ENCODE data around the gene NADK. TPM values are rescaled to one million over a fixed set of nuclear protein-coding genes. Genes with fewer than 3 reads are reported as not detected.

Gene NADK
- total RNA-seq, 1 experiment from 2014 or later: 93.4 TPM

GRCh38 chr1:1779691-1780597 is 1.7 kb upstream of the NADK start:
- peaks cover 22 to 52% of the 10 kb centered on the region in 2 experiments; a peak in 3 of 4 replicates for H3K4me1 ChIP-seq (ENCODE audit: control insufficient read depth in 1 of 2, insufficient read depth in 2 of 2, low read length in 2 of 2)
- H3K36me3 ChIP-seq (ENCODE audit: control insufficient read depth in 1 of 2, insufficient read depth in 2 of 2, low read length in 2 of 2): peaks cover 0 to 11% of the 10 kb centered on the region in 2 experiments; a peak in 1 of 4 replicates
- POLR2A ChIA-PET: no interaction called here
- H3K27ac ChIP-seq (ENCODE audit: low read depth, low read length): peak overlapping the region; percentile 99
- RAD21 ChIA-PET (ENCODE audit: low non-redundant PET in 1 of 2, low total read pairs in 2 of 2, uncharacterized antibody in 2 of 2, unreplicated experiment in 2 of 2): no interaction called here
- H3K9me2 ChIP-seq (ENCODE audit: insufficient read depth): no peaks in the 10 kb centered on the region
- ATAC-seq (no peak), DNase-seq (ENCODE audit: low read depth, low spot score) (no peak)
- peak overlapping the region; percentile 80 for H3K4me2 ChIP-seq (ENCODE audit: low read length)
- H4K20me1 ChIP-seq (ENCODE audit: insufficient read depth): no peaks in the 10 kb centered on the region; the same call in 1 of the 2 replicates
- TF ChIP-seq ZNF274 (IDR thresholded peaks at IDR 0.05; ENCODE audit: low read depth, low read length): no peak
- no peak overlapping the region; a peak in 1 of 4 replicates for H3K4me3 ChIP-seq (replicated peaks in 1 of 2; ENCODE audit: low read depth in 1 of 2, low read length in 2 of 2)
- H3K79me2 ChIP-seq (ENCODE audit: insufficient read depth, low read length): peaks cover 32% of the 10 kb centered on the region
- CTCF ChIA-PET: interaction anchor here (1.6 to 2.6 kb wide), 2 partner anchors 9 to 129 kb away, joined by 6 to 11 read pairs; no protein-coding TSS in a partner anchor
- no peaks in the 10 kb centered on the region for H3K27me3 ChIP-seq (ENCODE audit: insufficient read depth, low read length)
- no TSS peak for BruUV-seq (replicated peaks)
- H3K9me3 ChIP-seq (ENCODE audit: control insufficient read depth in 1 of 2, insufficient read depth in 1 of 2, low read depth in 1 of 2, low read length in 2 of 2): no peaks in the 10 kb centered on the region
- H2AFZ ChIP-seq (ENCODE audit: low read depth, low read length, poor library complexity, severe bottlenecking): no peak overlapping the region
- no peak overlapping the region for H3K9ac ChIP-seq (ENCODE audit: low read length)
- intact Hi-C loops (cut with micrococcal nuclease): no loop called here

DNA sequence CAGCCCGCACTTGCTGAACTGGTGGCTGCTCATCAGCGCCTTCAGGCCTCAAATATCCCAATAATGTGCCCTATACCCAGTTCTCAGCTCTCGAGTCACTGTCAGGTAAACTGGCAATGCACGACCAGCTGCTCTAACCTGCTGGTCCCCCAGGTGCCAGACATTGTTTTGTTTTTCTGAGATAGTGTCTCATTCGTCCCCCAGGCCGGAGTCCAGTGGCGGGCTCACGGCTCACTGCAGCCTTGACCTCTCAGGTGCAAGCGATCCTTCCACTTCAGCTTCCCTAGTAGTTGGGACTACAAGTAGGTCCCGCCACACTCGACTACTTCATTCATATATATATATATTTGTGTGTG is 1.0 kb upstream of the NADK start:
- ChIA-PET CTCF (interaction anchor here (0.6 to 2.6 kb wide), 3 partner anchors 10 to 130 kb away, joined by 3 to 11 read pairs (median 6); no protein-coding TSS in a partner anchor), RAD21 (ENCODE audit: low non-redundant PET in 1 of 2, low total read pairs in 2 of 2, uncharacterized antibody in 2 of 2, unreplicated experiment in 2 of 2) (no interaction called here), POLR2A (no interaction called here)
- H4K20me1 ChIP-seq (ENCODE audit: insufficient read depth): no peaks in the 10 kb centered on the region; the same call in 1 of the 2 replicates
- ATAC-seq (no peak), DNase-seq (ENCODE audit: low read depth, low spot score) (no peak)
- peak overlapping the region; percentile 99 for H3K27ac ChIP-seq (ENCODE audit: low read depth, low read length)
- H2AFZ ChIP-seq (ENCODE audit: low read depth, low read length, poor library complexity, severe bottlenecking): no peak overlapping the region
- H3K9ac ChIP-seq (ENCODE audit: low read length): peak overlapping the region; percentile 87
- H3K27me3 ChIP-seq (ENCODE audit: insufficient read depth, low read length): no peaks in the 10 kb centered on the region
- H3K9me2 ChIP-seq (ENCODE audit: insufficient read depth): no peaks in the 10 kb centered on the region
- H3K79me2 ChIP-seq (ENCODE audit: insufficient read depth, low read length): peaks cover 38% of the 10 kb centered on the region
- H3K4me2 ChIP-seq (ENCODE audit: low read length): peak overlapping the region; percentile 80
- no peaks in the 10 kb centered on the region for H3K9me3 ChIP-seq (ENCODE audit: control insufficient read depth in 1 of 2, insufficient read depth in 1 of 2, low read depth in 1 of 2, low read length in 2 of 2)
- no TSS peak for BruUV-seq (replicated peaks)
- peak overlapping the region; percentile 52 to 71 for H3K4me3 ChIP-seq (replicated peaks in 1 of 2; ENCODE audit: low read depth in 1 of 2, low read length in 2 of 2)
- TF ChIP-seq ELF1 (IDR thresholded peaks at IDR 0.05; ENCODE audit: borderline replicate concordance, low read depth) (no peak), ZFX (IDR thresholded peaks at IDR 0.05) (no peak), CEBPB (IDR thresholded peaks at IDR 0.05; ENCODE audit: low read depth) (no peak), FOSL1 (IDR thresholded peaks at IDR 0.05; ENCODE audit: low read depth) (no peak), EGR1 (IDR thresholded peaks at IDR 0.05; ENCODE audit: low read depth) (no peak), SIN3A (IDR thresholded peaks at IDR 0.05; ENCODE audit: low read depth) (no peak), EZH2phosphoT487 (IDR thresholded peaks at IDR 0.05; ENCODE audit: borderline replicate concordance) (no peak), JUND (IDR thresholded peaks at IDR 0.05) (no peak), TCF7L2 (IDR thresholded peaks at IDR 0.05; ENCODE audit: borderline replicate concordance, extremely low read depth, insufficient read depth, insufficient read length) (no peak), POLR2AphosphoS5 (IDR thresholded peaks at IDR 0.05; ENCODE audit: low read depth, low read length) (no peak), RAD21 (IDR thresholded peaks at IDR 0.05; ENCODE audit: low read depth) (no peak)
- TF ChIP-seq, protein P1, sequence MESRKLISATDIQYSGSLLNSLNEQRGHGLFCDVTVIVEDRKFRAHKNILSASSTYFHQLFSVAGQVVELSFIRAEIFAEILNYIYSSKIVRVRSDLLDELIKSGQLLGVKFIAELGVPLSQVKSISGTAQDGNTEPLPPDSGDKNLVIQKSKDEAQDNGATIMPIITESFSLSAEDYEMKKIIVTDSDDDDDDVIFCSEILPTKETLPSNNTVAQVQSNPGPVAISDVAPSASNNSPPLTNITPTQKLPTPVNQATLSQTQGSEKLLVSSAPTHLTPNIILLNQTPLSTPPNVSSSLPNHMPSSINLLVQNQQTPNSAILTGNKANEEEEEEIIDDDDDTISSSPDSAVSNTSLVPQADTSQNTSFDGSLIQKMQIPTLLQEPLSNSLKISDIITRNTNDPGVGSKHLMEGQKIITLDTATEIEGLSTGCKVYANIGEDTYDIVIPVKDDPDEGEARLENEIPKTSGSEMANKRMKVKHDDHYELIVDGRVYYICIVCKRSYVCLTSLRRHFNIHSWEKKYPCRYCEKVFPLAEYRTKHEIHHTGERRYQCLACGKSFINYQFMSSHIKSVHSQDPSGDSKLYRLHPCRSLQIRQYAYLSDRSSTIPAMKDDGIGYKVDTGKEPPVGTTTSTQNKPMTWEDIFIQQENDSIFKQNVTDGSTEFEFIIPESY (IDR thresholded peaks at IDR 0.05; ENCODE audit: extremely low read depth, insufficient replicate concordance, low read length): no peak
- TF ChIP-seq, protein P2, sequence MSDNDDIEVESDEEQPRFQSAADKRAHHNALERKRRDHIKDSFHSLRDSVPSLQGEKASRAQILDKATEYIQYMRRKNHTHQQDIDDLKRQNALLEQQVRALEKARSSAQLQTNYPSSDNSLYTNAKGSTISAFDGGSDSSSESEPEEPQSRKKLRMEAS (IDR thresholded peaks at IDR 0.05): no peak
- peaks cover 0 to 11% of the 10 kb centered on the region in 2 experiments; a peak in 1 of 4 replicates for H3K36me3 ChIP-seq (ENCODE audit: control insufficient read depth in 1 of 2, insufficient read depth in 2 of 2, low read length in 2 of 2)
- intact Hi-C loops (cut with micrococcal nuclease): no loop called here
- peaks cover 22 to 52% of the 10 kb centered on the region in 2 experiments; a peak in 3 of 4 replicates for H3K4me1 ChIP-seq (ENCODE audit: control insufficient read depth in 1 of 2, insufficient read depth in 2 of 2, low read length in 2 of 2)
